ENCODE data around the gene TRUB1. TPM values are rescaled to one million over a fixed set of nuclear protein-coding genes. Genes with fewer than 3 reads are reported as not detected.

TRUB1 gene
- total RNA-seq, 4 donors from 2014 or later = 11.8 to 16.8 (median 15.2) TPM

- TF ChIP-seq POLR2AphosphoS5 (IDR thresholded peaks at IDR 0.05) (no peak), EP300 (IDR thresholded peaks at IDR 0.05) (no peak), CTCF (IDR thresholded peaks at IDR 0.05) (no peak), POLR2A (IDR thresholded peaks at IDR 0.05) (no peak)
- Histone ChIP-seq H3K4me1 (peaks cover 0 to 8% (median 0%) of the 10 kb centered on the region in 3 donors), H3K36me3 (no peaks in the 10 kb centered on the region), H3K9me3 (no peaks in the 10 kb centered on the region), H3K27ac (peak overlapping the region in 3 of 4 donors; percentile 52 to 64 (median 54)), H3K4me3 (peak overlapping the region in 1 of 2 donors; percentile 35), H3K27me3 (peaks cover 8% of the 10 kb centered on the region)
- peak; percentile 41 for ATAC-seq
- WGBS, 2 donors (ENCODE audit: low coverage in 1 of 2) = 24 to 29% methylated on average over 4 to 8 of the region's 13 CpGs
These were observed 63.7 kb downstream of the TRUB1 start for GRCh38 chr10:115001506-115002381.

GRCh38 chr10:115003396-115003795 lies 65.4 kb downstream of the TRUB1 start:
- no peak for ATAC-seq
- H3K9me3 ChIP-seq = no peaks in the 10 kb centered on the region
- peaks cover 8% of the 10 kb centered on the region for H3K27me3 ChIP-seq
- H3K27ac ChIP-seq = no peak overlapping the region
- H3K36me3 ChIP-seq = no peaks in the 10 kb centered on the region
- TF ChIP-seq POLR2AphosphoS5 (IDR thresholded peaks at IDR 0.05) = no peak
- no peak for TF ChIP-seq CTCF (IDR thresholded peaks at IDR 0.05)
- no peak for TF ChIP-seq POLR2A (IDR thresholded peaks at IDR 0.05)
- no peak for TF ChIP-seq EP300 (IDR thresholded peaks at IDR 0.05)
- no CpG with 5 or more reads among the region's 2 CpGs for WGBS, 2 donors (ENCODE audit: low coverage in 1 of 2)
- peaks cover 0 to 8% (median 0%) of the 10 kb centered on the region in 3 donors for H3K4me1 ChIP-seq
- no peak overlapping the region for H3K4me3 ChIP-seq

GRCh38 chr10:115004236-115004862 lies 66.4 kb downstream of the TRUB1 start:
- 86 to 100% methylated on average over 1 to 3 of the region's 3 CpGs for WGBS, 2 donors (ENCODE audit: low coverage in 1 of 2)
- Histone ChIP-seq H3K27ac (no peak overlapping the region), H3K27me3 (peaks cover 8% of the 10 kb centered on the region), H3K36me3 (no peaks in the 10 kb centered on the region), H3K4me3 (no peak overlapping the region), H3K4me1 (peaks cover 0 to 8% (median 0%) of the 10 kb centered on the region in 3 donors), H3K9me3 (no peaks in the 10 kb centered on the region)
- TF ChIP-seq EP300 (IDR thresholded peaks at IDR 0.05) (no peak), POLR2AphosphoS5 (IDR thresholded peaks at IDR 0.05) (no peak), POLR2A (IDR thresholded peaks at IDR 0.05) (no peak), CTCF (IDR thresholded peaks at IDR 0.05) (no peak)
- no peak for ATAC-seq

GRCh38 chr10:115005771-115006170 lies 67.8 kb downstream of the TRUB1 start:
- 90 to 100% methylated on average over 2 to 8 of the region's 8 CpGs for WGBS, 2 donors (ENCODE audit: low coverage in 1 of 2)
- H3K4me1 ChIP-seq = peaks cover 0 to 8% (median 0%) of the 10 kb centered on the region in 3 donors
- H3K9me3 ChIP-seq = no peaks in the 10 kb centered on the region
- peaks cover 8% of the 10 kb centered on the region for H3K27me3 ChIP-seq
- H3K4me3 ChIP-seq = no peak overlapping the region
- H3K27ac ChIP-seq = no peak overlapping the region
- no peaks in the 10 kb centered on the region for H3K36me3 ChIP-seq
- no peak for ATAC-seq
- TF ChIP-seq POLR2AphosphoS5 (IDR thresholded peaks at IDR 0.05) = no peak
- no peak for TF ChIP-seq EP300 (IDR thresholded peaks at IDR 0.05)
- TF ChIP-seq CTCF (IDR thresholded peaks at IDR 0.05) = no peak
- no peak for TF ChIP-seq POLR2A (IDR thresholded peaks at IDR 0.05)

Measured in gastroesophageal sphincter (tissue), 4 donors.